Esophagus muscularis mucosa (tissue), 4 donors: ENCODE measurements around the gene MYO15B. TPM values are rescaled to one million over a fixed set of nuclear protein-coding genes. Genes with fewer than 3 reads are reported as not detected.

Experiments used
- DNase-seq: peaks from one replicate; pipeline ENCODE4 v3.0.0-alpha.2; 2017; ENCODE audit errors: extremely low spot score
- H3K27ac ChIP-seq, 4 donors: fragments of 200-600 bp; sonication (generic); replicated peaks in 1 of 4; 1 replicate in 3 of 4; 2 replicates in 1 of 4; pipeline ENCODE4 v1.5.1; 2016 to 2019; ENCODE audit warnings: mild to moderate bottlenecking in 1 of 4
- H3K27me3 ChIP-seq, 4 donors: fragments of 200-600 bp; sonication (generic); one replicate each; pipeline versions ENCODE4 v1.5.1 to v1.6.0; 2016 to 2019
- H3K36me3 ChIP-seq, 4 donors: fragments of 200-600 bp; sonication (generic); one replicate each; pipeline ENCODE4 v1.5.1; 2016 to 2019
- H3K4me1 ChIP-seq, 4 donors: fragments of 200-600 bp; sonication (generic); one replicate each; pipeline ENCODE4 v1.5.1; 2016 to 2019
- H3K4me3 ChIP-seq, 4 donors: fragments of 200-600 bp; sonication (generic); 1 replicate in 2 of 4; 2 replicates in 2 of 4; pipeline ENCODE4 v1.5.1; 2016 to 2019; ENCODE audit warnings: mild to moderate bottlenecking in 4 of 4, moderate library complexity in 1 of 4
- H3K9me3 ChIP-seq, 4 donors: fragments of 200-600 bp; sonication (generic); 1 replicate in 3 of 4; 2 replicates in 1 of 4; pipeline ENCODE4 v1.5.1; 2016 to 2019
- CTCF ChIP-seq, 3 experiments: fragments of 200-600 bp in 2 of 3; fragments of 450-650 bp in 1 of 3; sonication (generic) in 2 of 3; IDR thresholded peaks; one replicate each; pipeline ENCODE4 v1.5.1; 2017 to 2019; ENCODE audit warnings: antibody characterized with exemption in 3 of 3, mild to moderate bottlenecking in 2 of 3, moderate library complexity in 1 of 3
- EP300 ChIP-seq: sonication (generic); formaldehyde crosslinking; IDR thresholded peaks from one replicate; pipeline ENCODE4 v1.6.1; 2017; ENCODE audit warnings: antibody characterized with exemption
- POLR2A ChIP-seq: fragments of 450-650 bp; IDR thresholded peaks from one replicate; pipeline ENCODE4 v1.6.1; 2017; ENCODE audit warnings: antibody characterized with exemption, moderate library complexity, mild to moderate bottlenecking, low read depth
- POLR2AphosphoS5 ChIP-seq, 2 donors: sonication (generic); formaldehyde crosslinking; IDR thresholded peaks; one replicate each; pipeline ENCODE4 v1.6.1; 2017; ENCODE audit warnings: antibody characterized with exemption in 2 of 2
- WGBS: methylation state at CpG from one replicate; pipeline ENCODE4 v1.1.5; 2018; 5-methylcytosine and 5-hydroxymethylcytosine counted together
- intact Hi-C: fragments of 100-400 bp; cut with DNase I; formaldehyde crosslinking; loops from one replicate; pipeline ENCODE4 v1.15.1; 2023
- total RNA-seq, 4 donors: library from RNA; depleted of rRNA; stranded (reverse); fragments of >200 nt; gene quantifications; one replicate each; pipeline versions ENCODE4 v1.1.0 to v1.2.1, GENCODE V29; 2016

The MYO15B gene
- total RNA-seq, 4 donors from 2014 or later, result 34.5 to 61.9 (median 43.4) TPM

- intact Hi-C loops, result no loop called here
- no peaks in the 10 kb centered on the region for H3K27me3 ChIP-seq
- H3K4me3 ChIP-seq, result no peak overlapping the region
- H3K27ac ChIP-seq, result no peak overlapping the region
- 85% methylated on average over 5 of the region's 5 CpGs for WGBS
- TF ChIP-seq POLR2AphosphoS5 (IDR thresholded peaks at IDR 0.05) (no peak), CTCF (IDR thresholded peaks at IDR 0.05) (no peak), EP300 (no peak), POLR2A (no peak)
- no peaks in the 10 kb centered on the region for H3K9me3 ChIP-seq
- peaks cover 22 to 59% (median 44%) of the 10 kb centered on the region in 4 donors for H3K4me1 ChIP-seq
- no peak for DNase-seq
- peaks cover 21 to 62% (median 58%) of the 10 kb centered on the region in 4 donors for H3K36me3 ChIP-seq
Measured at GRCh38 chr17:75670868-75671267, 83.3 kb downstream of the MYO15B start.

- no peak overlapping the region for H3K27ac ChIP-seq
- intact Hi-C loops, result loop anchor here (2.0 kb wide), 1 partner anchor 79 kb away; no protein-coding TSS in a partner anchor
- H3K4me1 ChIP-seq, result peaks cover 15 to 51% (median 36%) of the 10 kb centered on the region in 4 donors
- H3K27me3 ChIP-seq, result no peaks in the 10 kb centered on the region
- peaks cover 21 to 68% (median 61%) of the 10 kb centered on the region in 4 donors for H3K36me3 ChIP-seq
- H3K9me3 ChIP-seq, result no peaks in the 10 kb centered on the region
- H3K4me3 ChIP-seq, result no peak overlapping the region
- DNase-seq, result no peak
- TF ChIP-seq EP300, result no peak
- no peak for TF ChIP-seq POLR2AphosphoS5 (IDR thresholded peaks at IDR 0.05)
- TF ChIP-seq CTCF (IDR thresholded peaks at IDR 0.05), result no peak
- no peak for TF ChIP-seq POLR2A
- WGBS, result 94% methylated on average over 5 of the region's 5 CpGs
Measured at GRCh38 chr17:75672011-75672410, 84.4 kb downstream of the MYO15B start.

- peaks cover 7 to 42% (median 26%) of the 10 kb centered on the region in 4 donors for H3K4me1 ChIP-seq
- H3K27ac ChIP-seq, result no peak overlapping the region
- H3K4me3 ChIP-seq, result no peak overlapping the region
- DNase-seq, result no peak
- peaks cover 21 to 79% (median 64%) of the 10 kb centered on the region in 4 donors for H3K36me3 ChIP-seq
- intact Hi-C loops, result loop anchor here (2.0 kb wide), 1 partner anchor 77 kb away; no protein-coding TSS in a partner anchor
- no peaks in the 10 kb centered on the region for H3K27me3 ChIP-seq
- H3K9me3 ChIP-seq, result no peaks in the 10 kb centered on the region
- TF ChIP-seq POLR2A, result no peak
- no peak for TF ChIP-seq EP300
- TF ChIP-seq POLR2AphosphoS5 (IDR thresholded peaks at IDR 0.05), result no peak
- no peak for TF ChIP-seq CTCF (IDR thresholded peaks at IDR 0.05)
- WGBS, result 79% methylated on average over 4 of the region's 4 CpGs
Measured at GRCh38 chr17:75673487-75673886, 85.9 kb downstream of the MYO15B start.

Other genes starting within 250 kb of the MYO15B start
- gene GRB2, start 182.1 kb upstream of the MYO15B start, total RNA-seq, result 100 to 1,000 TPM in 3 of 4 donors, 10 to 100 TPM in 1; 84.3 to 140 (median 113) TPM
- 10 to 100 TPM; 35.3 to 71.4 (median 46.3) TPM for gene TMEM94, start 131.2 kb upstream of the MYO15B start, total RNA-seq
- 10 to 100 TPM; 16.2 to 43.5 (median 35.5) TPM for gene CASKIN2, start 72.3 kb upstream of the MYO15B start, total RNA-seq
- gene TSEN54, start 71.3 kb upstream of the MYO15B start, total RNA-seq, result 10 to 100 TPM; 14.5 to 32.1 (median 24.1) TPM
- 10 to 100 TPM in 2 of 4 donors, 1 to 10 TPM in 2; 6.1 to 12.3 (median 9.1) TPM for gene LLGL2, start 62.1 kb upstream of the MYO15B start, total RNA-seq
- gene SMIM5, start 45.6 kb downstream of the MYO15B start, total RNA-seq, result 1 to 10 TPM; 4.3 to 6.6 (median 5.6) TPM
- gene RECQL5, start 79.4 kb downstream of the MYO15B start, total RNA-seq, result 10 to 100 TPM in 3 of 4 donors, 1 to 10 TPM in 1; 6.3 to 14.7 (median 11.9) TPM
- 10 to 100 TPM; 50.3 to 81.3 (median 77.6) TPM for gene SAP30BP, start 79.5 kb downstream of the MYO15B start, total RNA-seq
- gene ITGB4, start 133.7 kb downstream of the MYO15B start, total RNA-seq, result 10 to 100 TPM; 36.5 to 57.4 (median 46.6) TPM
- gene GALK1, start 177.4 kb downstream of the MYO15B start, total RNA-seq, result 10 to 100 TPM; 16.9 to 34.1 (median 24.4) TPM
- gene UNK, start 197.0 kb downstream of the MYO15B start, total RNA-seq, result 10 to 100 TPM; 18.0 to 23.7 (median 20.0) TPM